Stimulated activated CD4-positive, alpha-beta T cell treated with anti-CD3 and anti-CD28 coated beads, TNF-alpha, amount 100 ng/mL, for 48 hours (primary cell): ENCODE data around the gene SPECC1L.

Experiments
- DNase-seq, 3 donors: peaks; one replicate each; pipeline ENCODE4 v3.0.0-alpha.2; 2020; ENCODE audit warnings: low read depth in 3 of 3

SPECC1L gene

DNA sequence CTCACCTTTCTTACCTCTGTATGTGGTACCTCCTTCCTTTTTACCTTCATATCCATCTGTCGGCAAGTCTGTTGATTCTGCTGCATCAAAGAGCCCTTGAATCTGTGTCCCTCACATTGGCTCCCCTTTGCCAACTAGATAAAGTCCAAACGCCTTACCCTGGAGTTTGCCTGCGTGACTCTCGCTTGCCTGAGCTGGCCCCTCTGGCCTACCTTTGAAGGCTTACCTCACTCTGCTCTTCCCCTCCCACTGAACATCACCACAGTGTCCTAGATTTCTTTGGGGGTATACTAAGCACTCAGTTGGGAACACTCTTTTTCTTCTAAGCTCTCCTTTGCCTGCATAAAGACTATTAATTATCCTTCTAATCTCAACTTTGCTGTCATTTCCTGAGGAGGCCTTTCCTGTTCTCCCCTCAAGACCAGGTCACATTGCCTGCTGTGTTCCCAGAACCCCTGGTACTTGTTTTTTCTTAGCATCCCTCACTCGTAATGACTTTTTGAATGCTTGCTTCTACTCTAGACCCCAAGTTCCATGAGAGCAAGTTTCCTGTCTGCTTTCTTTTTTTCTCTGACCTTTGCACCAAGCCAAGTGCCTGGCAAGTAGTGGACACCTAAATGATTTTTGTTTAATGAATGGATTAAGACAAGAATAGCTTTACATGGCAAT lies 89.0 kb downstream of the SPECC1L start:
- DNase-seq, result no peak

DNA sequence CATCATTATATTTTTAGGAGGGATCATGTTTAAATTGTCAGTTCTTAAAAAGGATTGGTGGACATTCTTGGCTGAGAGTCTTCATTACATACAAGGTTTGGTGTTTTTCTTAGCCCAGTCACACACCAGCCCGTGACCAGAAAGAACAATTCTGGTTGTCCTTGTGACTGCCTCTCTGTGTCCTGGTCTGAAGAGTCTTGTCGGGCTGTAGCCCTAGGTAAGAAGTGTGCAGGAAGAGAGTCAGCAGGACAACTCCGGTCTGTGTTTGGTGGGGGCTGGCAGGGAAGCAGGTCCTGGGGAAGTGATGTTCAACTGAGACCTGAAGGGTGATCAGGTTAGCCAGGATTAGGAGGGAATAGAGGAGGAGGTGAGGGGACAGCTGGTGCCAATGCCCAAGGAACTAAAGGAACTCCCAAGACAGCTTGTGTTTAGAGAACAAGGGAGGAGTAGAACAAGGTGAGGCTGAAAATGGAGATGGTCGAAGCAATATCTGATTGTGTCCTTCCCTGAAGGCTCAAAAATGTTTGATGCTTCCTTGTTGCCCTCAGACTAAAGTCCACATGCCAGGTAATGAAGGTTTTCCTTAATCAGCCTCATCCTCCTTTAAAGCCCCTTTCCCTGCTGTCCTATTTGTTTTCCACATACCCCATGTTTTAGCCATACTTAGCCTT lies 91.5 kb downstream of the SPECC1L start:
- no peak for DNase-seq

DNA sequence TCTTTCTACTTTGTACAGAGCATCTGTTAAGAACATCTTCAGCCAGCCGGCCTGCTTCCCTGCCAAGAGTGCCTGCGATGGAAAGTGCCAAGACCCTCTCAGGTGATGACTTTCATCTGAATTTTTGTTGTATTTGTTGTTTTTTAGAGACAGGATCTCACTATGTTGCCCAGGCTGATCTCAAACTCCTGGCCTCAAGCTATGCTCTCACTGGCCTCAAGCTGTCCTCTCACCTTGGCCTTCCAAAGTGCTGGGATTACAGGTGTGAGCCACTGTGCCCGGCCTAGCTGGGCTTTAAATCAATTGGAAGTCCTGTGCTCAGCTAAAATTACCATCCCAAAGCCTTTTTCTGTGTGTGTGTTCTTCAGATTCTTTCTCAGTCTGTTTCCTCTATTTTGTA lies 92.6 kb downstream of the SPECC1L start:
- DNase-seq, result no peak

DNA sequence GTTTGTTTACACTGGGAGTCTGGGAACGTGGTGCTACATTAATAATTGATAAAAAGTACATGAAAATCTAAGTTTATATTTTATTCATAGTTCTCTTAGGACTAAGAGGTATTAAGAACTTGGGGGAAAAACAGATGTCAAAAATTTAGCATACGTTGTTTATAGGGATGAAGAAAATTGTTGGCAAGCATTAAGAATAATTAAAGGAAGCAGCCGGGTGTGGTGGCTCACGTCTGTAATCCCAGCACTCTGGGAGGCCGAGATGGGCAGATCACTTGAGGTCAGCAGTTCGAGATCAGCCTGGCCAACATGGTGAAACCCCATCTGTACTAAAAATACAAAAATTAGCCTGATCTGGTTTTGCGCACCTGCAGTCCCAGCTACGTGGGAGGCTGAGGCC lies 96.1 kb downstream of the SPECC1L start:
- DNase-seq, result no peak

DNA sequence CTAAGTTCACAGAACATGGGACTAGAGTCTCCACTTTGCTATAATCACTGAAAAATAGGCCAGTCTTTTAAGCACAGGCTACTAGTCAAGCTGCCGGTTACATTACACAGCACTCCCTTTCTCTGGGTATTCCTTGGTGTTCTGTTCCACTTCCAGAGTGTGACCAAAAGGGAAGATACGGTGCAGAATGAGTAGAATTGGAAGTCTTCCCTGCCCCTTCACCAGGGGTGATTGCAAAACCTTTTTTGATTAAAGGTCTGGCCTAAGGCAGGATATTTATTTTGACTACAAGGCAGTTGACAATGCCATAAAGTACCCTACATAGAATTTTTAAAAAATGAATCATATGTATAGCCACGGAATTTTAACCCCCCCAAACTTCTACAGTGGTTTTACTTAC lies 97.2 kb downstream of the SPECC1L start:
- no peak for DNase-seq

DNA sequence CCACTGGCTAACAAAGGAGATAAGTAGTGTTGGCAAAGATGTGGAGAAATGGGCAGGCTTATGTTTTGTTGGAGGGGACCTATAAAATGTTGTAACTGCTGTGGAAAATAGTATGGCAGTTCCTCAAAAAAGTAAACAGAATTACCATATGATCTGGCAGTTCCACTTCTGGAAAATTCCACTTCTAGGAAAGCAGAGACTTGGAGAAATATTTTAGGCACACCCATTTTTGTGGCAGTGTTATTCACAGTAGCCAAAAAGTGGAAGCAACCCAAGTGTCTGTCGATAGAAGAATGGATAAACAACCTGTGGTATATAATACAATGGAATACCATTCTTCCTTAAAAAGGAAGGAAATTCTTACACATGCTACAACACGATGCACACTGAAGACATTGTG lies 99.8 kb downstream of the SPECC1L start:
- no peak for DNase-seq

DNA sequence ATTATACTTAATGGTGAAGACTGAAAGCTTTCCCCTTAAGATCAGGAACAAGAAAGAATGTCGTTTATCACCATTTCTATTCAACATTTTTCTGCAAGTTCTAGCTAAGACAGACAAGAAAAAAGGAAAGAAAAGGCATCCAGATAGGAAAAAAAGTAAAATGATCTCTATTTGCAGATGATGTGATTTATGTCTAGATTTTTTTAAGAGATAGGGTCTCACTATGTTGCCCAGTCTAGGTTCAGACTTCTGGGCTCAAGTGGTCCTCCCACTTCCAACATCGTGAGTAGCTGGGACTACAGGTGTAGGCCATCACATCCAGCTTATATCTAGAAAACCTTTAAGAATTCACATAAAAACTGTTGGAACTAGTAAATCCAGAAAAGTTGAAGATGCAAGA lies 105.4 kb downstream of the SPECC1L start:
- DNase-seq, result no peak

DNA sequence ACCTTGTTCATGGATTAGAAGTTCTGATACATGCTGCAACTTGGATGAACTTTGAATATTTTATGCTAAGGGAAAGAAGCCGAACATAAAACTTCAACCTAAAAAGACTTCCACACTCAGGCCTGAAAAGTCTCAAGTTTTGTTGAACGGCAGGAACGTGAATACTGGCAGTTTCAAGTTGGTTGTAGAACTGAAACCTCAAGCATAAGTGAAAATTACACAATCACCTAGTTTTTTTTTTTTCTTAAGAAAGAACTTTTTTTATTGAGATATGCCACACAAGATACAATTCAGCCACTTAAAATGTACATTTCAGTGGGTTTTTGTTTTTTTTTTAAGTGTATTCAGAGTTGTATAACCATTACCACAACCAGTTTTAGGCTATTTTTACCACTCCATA lies 106.0 kb downstream of the SPECC1L start:
- no peak for DNase-seq

DNA sequence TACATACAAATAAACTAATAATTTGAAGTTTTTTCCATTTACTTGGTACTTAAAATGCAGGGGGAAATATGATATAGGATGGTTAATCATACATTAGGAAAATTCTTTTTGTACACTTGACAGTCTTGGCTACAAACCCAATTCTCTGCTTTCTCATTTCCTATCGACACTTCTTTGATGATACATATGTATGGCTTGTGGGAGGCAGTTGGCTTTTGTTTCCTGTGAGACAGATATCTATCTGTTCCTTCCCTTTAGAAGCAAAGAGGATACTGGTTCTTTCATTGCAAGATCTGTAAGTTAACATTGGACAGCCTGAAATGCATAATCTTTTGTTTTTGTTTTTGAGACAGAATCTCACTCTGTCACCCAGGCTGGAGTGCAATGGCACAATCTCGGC lies 108.9 kb downstream of the SPECC1L start:
- no peak for DNase-seq

DNA sequence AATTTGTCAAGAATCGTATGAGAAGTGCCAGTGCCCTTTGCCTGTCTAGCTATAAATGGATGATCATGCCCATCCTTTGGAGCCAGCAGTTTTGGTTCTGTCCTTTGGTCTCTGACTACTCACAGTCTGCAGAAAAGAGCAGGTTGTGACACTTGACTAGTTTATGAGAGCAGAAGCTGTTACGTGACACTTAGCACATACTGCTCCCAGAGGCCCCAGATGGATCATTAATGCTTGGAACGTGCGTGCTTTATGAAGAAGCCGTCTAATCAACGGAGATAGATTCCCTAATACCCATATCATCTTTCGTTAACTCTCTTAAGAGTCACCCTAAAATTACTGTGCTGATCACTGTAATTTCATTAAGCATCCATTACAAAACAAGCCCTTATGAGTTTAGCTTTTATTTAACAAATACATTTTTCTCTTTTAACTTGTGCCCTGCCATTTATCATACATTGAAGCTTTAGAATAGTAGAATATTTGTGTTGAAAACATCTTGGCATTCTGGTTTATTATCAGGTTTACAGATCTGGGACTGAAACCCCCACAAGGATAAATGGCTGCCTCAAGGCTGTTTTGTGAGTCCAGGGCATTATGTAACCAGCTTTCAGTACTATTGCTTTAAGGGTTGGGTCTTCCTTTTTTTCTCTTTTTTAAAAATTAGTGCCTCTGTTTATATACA lies 109.7 kb downstream of the SPECC1L start:
- no peak for DNase-seq

DNA sequence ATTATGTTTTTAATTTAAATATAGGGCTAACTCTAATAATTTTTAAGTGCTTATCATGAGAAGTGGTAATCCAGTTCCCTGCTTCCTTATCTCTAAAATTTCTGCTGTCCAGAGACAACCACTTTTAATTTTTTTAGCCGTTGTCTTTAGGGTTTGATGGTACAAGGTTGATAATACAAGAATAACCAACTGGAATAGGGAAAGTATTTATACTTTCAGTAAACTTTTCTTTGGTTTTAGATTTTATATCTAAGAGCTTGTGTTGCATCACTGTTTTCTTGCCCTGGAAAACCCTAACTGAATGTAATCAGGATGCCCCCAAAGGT lies 110.2 kb downstream of the SPECC1L start:
- DNase-seq, result no peak

DNA sequence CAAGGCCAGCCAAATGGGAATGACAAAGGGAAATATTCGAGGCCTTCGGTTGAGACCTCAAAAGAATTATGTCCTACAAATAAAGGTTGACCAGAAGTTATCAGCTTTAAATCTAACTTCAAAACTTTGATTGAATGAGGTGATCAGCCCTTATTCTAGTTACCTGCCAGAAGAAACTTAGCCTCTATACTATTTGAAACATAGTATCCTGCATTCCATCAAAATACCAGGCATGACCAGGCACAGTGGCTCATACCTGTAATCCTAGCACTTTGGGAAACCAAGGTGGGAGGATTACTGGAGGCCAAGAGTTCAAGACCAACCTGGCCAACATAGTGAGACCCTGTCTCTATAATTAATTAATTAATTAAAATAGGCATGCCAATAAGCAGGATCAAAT lies 112.4 kb downstream of the SPECC1L start:
- no peak for DNase-seq

DNA sequence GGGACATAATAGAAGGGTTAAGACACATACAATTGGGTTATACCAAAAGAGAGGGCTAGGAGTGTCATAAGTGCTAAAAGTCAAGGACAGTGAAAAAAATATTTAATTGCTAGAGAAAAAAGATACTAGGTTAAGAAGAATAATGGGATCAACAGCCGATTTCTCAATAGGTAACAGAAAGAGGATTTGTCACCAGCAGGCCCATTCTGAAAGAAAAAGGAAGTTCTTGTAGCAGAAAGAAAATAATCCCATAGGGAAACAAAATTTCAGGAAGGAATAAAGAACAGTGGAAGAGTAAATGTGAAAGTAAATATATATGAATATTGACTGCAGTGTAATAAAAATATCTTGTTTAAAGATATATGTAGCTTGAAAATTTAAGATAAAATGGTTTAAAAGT lies 113.5 kb downstream of the SPECC1L start:
- no peak for DNase-seq

DNA sequence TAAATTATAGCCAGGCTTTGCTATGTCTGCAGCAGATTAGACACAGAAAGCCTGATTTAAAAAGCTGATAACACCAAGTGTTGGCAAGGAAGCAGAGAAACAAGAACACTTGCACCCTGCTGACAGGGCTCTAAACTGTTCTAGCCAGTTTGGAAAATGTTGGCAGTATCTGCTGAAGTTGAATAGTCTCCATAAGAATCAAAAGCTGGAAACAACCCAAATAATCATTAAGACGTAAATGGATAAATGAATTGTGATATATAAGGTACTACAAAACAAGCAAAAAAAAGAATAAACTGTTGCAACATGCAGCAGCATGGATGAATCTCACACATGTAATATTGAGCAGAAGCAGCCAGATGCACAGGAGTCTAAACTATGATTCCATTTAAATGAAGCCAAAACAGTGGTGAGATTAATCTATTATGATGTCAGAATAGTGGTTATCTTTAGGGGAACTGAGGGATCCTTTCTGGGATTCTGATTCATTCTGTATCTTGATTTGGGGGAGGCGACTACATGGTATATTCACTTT lies 116.4 kb downstream of the SPECC1L start:
- no peak for DNase-seq

DNA sequence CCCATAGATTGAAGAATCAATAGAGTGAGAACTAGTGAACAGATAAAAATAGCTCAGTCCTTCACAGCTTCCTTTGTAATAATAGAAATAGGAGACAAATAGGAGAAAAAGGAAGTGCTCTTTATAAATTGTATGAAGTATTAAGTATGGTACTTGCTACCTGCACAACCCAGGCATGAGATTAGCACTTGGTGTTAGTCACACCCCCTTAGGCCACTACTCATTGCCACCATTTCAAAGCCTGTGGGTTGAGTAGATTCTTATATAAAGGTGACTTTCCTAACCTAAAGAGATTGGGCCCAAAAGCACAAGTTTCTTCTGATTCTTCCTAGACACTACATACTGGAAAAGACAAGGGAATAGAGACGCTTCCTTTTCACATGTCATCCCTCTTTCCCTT lies 119.0 kb downstream of the SPECC1L start:
- no peak for DNase-seq

DNA sequence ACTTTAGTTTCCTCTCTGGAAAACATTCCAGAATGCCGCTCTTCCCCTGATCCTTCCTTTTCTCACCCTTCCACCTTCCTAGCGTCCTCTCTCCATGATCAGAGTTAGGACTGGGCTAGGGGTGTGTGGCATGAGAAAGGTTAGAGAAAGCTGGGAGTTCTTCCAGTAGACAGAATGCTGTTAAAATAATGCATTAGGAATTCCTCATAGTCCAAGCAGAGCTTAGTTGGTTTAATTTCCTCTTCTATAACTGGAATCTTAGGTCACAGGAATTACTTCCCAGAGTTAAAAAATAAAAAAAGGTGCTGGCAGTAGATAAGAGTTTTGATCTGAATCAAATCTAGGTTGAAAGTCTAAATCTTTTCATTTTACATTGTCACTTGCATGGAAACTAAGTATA lies 119.5 kb downstream of the SPECC1L start:
- DNase-seq, result no peak

DNA sequence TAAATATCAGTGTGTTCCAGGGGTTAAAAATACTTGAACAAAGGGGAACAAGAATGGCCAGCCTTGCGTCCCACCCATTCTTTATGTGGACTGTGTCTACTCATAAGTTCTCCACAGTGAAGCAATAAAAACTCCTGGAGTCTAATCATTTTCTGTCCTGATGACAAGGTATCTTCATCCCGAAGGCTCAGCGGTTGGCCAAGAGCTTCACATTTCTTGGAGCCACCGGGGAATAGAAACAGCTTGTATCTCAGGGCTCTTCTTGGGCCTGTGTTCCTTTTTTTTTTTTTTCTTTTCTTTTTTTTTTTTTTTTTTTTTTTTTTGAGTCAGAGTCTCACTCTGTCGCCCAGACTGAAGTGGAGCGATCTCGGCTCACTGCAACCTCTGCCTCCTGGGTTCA lies 119.9 kb downstream of the SPECC1L start:
- no peak for DNase-seq

DNA sequence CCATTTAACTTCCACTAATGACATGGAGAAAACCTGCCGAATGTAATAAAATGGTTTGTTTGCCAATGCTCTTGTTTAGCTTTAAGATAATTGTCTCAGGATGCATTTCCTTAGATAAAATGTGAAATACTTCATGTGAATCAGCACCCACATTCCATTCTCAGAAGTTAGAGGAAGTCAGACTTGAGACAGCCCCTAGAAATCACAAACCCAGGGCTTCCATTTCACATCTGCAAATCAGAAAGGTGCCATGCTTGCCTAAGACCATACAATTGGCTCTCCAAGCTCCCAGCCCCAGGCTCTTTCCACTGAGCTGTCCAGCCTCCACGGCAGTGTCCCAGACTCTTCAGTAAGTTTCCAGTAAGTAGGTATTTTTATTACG lies 121.2 kb downstream of the SPECC1L start:
- DNase-seq, result no peak

DNA sequence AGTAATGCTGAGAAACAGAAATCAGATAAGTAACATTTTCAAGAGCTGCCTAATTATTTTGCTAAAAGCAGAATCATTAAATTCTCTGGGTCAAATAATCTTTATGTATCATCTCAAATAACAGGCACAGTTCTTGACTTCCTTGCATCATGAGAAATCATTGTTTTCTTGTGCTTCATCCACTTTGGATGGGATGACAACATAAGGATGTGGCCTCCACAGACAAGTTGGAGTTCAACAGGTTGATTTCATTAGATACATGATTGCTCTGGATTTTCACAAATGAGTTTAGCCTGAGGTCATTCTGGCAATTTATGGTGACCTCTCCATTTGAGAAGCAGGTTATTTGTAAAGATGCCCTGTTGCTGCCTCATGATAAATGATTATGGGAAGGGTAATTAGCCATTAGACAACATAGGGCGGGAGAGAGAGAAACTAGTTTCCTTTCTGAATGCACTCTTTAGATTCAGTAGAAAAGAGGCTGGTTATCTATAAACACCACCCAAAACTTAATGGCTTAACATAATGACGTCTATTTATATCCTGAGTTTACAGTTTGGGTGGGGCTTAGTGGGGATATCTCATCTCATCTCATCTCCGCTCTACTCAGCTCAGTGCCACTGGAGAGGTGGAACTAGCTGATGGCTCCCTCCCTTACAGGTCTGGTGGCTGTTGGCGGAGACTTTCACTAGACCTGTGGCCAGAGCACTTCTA lies 121.7 kb downstream of the SPECC1L start:
- no peak for DNase-seq

DNA sequence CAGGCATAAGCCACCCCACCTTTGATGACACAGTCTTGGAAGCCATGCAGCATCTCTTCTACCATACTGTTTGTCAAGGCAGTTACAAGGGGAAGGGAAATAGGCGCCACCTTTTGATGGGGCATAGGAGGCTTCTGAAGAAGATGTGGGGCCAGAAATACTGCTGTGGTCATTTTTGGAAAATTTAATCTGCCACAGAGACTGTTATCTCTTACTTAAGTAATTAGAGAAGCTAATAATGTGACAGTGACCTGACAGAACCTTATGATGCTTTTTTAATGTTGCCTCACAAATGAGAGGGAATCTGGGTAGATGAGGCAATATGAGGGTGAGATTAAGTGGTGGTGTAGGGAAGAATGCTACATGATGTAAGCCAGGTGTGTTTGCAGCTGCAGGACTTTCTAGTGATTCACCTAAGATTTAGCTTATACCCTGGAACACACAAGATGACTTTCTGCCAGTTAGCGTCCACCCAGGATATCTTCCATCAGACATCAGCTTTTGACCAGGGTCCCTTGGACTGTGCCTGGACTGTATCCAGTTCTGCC lies 122.5 kb downstream of the SPECC1L start:
- no peak for DNase-seq

DNA sequence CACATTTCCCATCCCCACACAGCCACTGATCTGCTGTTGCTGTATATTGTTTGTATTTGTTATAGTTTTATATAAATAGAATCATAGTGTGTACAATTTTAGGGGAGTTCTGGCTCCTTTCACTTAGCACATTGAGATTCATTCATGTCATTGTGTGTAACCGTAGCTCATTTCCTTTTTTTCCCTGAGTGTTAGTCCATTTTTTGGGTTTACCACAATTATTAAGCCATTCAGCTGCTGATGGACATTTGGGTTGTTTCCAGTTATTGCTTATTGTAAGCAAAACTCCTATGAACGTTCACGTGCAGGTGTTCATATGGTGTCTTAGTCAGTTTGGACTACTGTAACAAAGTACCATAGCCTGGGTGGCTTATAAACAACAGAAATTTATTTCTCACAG lies 123.2 kb downstream of the SPECC1L start:
- DNase-seq, result no peak

DNA sequence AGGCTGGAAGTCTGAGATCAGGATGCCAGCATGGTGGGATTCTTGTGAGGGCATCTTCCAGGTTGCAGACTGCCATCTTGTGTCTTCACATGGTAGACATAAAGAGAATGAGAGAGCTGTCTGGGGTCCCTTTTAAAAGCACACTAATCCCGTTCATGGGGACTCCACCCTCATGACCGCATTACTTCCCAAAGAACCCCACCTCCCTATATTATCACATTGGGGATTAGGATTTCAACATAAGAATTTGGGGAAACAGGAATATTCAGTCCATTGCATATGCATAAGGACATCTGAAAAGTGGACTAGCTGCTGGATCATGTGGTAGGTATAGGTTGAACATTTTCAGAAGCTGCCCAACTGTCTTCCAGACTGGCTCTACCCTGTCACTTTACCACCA lies 123.6 kb downstream of the SPECC1L start:
- DNase-seq, result no peak
